Activated CD8-positive, alpha-beta memory T cell treated with anti-CD3 and anti-CD28 coated beads for 1 hour (primary cell): ENCODE measurements around the gene NUCB2.
"Not testable (repeated sequence)": the region's sequence is repeated elsewhere in the genome, so short reads cannot be mapped to it uniquely, and the experiment has no call there.

Experiments used
- DNase-seq, 2 donors: peaks; one replicate each; pipeline ENCODE4 v3.0.0-alpha.2; 2020; ENCODE audit warnings: low read depth in 1 of 2; ENCODE audit errors: extremely low read depth in 1 of 2

Gene NUCB2

DNA sequence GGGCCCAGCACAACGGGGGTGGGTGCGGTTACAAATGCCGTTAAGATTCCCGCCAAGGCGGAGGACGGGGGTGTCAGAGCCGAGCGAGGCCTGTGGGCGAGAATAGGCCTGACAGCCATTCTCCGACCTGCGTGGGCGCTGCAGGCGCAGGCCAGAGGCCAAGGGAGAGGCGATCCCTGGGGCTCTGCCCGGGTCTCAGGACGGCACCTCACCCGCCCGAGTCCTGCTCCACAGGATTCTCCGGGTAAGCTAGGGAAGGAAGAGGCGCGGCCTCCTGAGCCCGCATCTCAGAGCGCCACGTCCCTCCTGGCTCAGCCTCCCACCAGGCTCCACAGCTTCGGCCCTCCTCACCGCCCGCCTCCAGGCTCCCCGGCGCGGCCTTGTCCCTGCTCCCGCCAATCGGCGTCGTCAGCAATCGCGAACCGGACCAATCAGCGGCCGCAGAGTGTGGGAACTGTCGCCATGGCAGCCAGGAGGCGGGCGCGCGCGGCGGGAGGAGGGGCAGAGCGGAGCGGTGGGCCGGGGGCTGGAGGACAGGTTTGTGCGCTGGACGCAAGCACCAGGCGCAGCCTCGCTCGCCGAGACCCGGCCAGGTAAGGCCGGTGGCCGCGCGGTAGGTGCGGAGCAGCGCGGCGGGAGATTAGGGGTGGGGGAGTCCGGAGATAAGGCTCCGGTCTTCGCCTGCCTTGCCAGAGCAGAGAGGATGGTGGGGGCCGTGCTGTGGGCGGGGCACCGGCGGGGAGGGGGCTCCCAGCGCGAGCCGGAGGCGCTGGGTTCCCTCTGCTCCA, at the start of gene NUCB2:
NUCB2 (plus strand) TSS at position 504 of the 788 bp plus-strand sequence. CDS start 18,585 bp downstream, outside the sequence.
- peak; percentile 92 to 94 for DNase-seq

DNA sequence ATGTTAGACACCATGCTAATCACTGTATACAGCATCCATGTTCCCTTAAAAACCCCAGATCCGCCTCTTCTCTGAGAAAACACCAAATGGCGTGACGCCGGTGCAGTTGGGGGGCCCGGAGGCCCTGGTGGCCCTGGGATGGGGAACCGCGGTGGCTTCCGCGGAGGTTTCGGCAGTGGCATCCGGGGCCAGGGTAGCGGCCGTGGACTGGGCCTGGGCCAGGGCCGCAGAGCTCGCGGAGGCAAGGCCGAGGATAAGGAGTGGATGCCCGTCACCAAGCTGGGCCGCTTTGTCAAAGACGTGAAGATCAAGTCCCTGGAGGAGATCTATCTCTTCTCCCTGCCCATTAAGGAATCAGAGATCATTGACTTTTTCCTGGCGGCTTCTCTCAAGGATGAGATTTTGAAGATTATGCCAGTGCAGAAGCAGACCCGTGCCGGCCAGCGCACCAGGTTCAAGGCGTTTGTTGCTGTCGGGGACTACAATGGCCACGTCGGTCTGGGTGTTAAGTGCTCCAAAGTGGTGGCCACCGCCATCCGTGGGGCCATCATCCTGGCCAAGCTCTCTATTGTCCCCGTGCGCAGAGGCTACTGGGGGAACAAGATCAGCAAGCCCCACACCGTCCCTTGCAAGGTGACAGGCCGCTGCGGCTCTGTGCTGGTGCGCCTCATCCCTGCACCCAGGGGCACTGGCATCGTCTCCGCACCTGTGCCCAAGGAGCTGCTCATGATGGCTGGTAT, 48.2 kb upstream of the NUCB2 start:
- DNase-seq: not testable (repeated sequence)

DNA sequence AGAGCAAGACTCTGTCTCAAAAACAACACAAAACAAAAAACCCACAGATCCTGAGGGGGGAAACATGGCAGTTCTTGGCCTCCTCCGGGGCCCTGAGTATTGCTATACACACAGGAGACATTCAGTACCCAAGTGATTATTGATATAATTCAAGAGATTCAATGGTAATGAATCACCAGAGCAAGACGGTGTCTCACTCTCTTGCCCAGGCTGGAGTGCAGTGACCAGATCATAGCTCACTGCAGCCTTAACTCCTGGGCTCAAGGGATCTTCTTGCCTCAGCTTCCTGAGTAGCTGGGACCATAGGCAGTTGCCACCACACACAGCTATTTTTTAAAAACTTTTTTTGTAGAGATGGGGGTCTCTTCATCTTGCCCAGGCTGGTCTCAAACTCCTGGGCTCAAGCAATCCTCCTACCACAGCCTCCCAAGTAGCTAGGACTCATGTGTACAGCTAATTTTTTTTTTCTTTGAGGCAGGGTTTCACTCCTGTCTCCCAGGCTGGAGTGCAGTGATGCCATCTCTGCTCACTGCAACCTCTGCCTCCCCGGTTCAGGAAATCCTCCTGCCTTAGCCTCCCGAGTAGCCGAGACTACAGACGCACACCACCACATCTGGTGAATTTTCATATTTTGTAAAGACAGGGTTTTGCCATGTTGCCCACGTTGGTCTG, 46.9 kb upstream of the NUCB2 start:
- no peak for DNase-seq

DNA sequence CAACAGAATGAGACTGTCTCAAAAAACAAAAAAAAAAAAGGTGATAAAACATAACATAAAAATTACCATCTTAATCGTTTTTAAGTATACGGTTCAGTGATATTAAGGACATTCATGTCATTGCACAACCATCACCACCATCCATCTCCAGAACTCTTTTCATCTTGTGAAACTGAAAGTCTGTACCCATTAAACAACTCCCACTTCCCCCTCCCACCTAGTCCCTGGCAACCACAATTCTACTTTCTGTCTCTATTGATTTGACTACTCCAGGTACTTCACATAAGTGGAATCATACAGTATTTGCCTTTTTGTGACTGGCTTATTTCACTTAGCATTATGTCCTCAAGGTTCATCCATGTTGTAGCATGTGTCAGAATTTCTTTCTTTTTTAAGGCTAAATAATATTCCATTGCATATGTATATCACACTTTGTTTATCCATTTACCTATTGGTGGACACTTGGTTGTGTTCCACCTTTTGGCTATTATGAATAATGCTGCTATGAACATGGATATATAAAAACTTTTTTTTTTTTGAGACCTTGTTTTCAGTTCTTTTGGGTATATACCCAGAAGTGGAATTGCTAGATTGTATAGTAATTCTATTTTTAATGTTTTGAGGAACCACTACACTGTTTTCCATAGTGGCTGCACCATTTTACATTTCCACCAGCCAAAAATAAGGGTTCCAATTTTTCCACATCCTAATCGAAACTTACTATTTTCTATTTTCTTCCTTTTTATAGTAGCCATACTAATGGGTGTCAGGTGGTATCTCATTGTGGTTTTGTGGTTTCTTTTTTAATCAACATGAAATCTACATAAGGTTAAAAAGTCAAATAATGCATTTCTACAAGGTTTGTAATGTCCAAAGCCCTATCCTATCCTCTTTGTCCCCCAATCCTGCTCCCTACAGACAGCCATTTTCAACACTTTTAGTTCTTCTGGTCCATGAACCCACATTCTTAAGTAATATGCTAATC, 45.4 kb upstream of the NUCB2 start:
- DNase-seq: no peak

GRCh38 chr11:17233101-17233500, 43.4 kb upstream of the NUCB2 start:
- DNase-seq: no peak

- DNase-seq: no peak
Measured at GRCh38 chr11:17238377-17238776, 38.2 kb upstream of the NUCB2 start.

DNA sequence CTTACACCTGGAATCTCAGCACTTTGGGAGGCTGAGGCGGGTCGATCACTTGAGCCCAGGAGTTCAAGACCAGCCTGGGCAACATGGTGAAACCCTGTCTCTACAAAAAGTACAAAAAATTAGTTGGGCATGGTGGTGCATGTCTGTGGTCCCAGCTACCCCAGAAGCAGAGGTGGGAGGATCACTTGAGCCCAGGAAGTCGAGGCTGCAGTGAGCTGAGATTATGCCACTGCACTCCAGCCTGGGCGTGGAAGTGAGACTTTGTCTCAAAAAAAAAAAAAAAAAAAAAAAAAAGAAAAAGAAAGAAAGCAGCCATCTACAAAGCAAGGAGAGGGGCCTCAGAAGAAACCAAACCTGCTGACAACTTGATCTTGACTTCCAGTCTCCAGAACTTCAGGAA, 36.6 kb upstream of the NUCB2 start:
- not testable (repeated sequence) for DNase-seq

DNA sequence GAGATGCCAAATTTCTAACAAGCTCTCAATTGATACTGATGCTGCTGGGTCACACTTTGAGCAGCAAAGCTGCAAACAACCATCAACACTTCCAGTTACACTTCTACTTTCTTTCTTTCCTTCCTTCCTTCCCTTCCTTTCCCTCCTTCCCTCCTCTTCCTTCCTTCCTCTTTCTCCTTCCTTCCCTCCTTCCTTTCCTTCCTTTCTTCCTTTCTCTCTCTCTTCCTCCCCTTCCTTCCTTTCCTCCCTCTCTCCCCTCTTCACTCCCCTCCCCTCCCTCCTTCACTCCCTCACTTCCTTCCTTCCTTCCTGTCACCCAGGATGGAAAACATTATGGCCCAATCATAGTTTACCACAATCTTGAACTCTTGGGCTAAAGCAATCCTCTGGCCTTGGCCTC, 35.8 kb upstream of the NUCB2 start:
- no peak for DNase-seq

- not testable (repeated sequence) for DNase-seq
Measured at GRCh38 chr11:17242954-17243353, 33.6 kb upstream of the NUCB2 start.

- no peak for DNase-seq
Measured at GRCh38 chr11:17244046-17244445, 32.5 kb upstream of the NUCB2 start.

DNA sequence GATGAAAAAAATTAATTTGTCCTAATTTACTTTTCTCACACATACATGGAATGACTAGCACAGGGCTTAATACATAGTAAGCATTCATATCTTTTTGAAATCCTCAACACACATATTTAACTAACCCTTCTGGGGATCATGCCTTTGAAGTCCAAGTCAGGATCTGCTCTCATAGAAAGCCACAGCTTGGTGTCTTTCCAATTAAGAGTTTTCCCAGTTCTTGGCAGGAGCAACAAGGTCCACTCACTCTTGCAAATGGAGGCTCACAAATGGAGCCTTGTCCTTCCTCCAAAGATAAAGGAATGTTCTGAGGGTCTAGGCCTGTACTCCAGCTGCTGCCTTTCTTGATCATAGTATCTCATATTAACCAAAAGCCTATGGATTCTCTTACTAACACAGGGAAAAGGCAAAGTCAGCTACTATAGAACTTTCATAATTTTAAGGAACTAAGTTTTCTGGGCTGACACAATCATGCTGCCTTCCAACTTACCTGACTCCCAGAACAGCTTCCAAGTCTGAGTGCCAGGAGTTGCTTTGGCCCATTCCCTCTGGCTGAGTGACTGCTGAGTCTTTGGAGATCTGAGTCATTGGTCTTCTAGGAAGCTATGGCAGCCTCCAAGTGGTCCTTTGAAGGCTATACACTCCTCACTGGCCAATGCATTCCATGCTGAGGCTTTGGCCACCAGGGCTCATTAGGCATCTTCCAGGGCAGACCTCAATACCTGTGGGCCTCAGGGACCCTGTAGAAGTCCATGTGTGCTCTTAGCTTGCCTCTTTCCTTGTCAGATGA, 25.8 kb upstream of the NUCB2 start:
- DNase-seq: no peak

- DNase-seq: no peak
Measured at GRCh38 chr11:17252704-17253103, 23.8 kb upstream of the NUCB2 start.

DNA sequence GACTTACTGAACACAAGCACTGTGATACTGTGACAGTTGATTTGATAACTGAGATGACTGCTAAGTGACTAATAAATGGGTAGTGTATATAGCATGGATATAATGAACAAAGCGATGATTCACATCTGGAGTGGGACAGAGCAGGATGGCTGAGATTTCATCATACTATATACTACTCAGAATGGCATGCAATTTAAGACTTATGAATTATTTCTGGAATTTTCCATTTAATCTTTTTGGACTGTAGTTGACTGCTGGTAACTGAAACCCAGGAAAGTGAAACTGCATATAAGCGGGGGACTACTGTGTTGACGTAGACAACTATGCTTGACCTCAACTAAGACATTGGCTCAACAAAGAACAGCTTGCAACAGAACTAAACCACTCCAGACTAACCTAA, 20.0 kb upstream of the NUCB2 start:
- no peak for DNase-seq

DNA sequence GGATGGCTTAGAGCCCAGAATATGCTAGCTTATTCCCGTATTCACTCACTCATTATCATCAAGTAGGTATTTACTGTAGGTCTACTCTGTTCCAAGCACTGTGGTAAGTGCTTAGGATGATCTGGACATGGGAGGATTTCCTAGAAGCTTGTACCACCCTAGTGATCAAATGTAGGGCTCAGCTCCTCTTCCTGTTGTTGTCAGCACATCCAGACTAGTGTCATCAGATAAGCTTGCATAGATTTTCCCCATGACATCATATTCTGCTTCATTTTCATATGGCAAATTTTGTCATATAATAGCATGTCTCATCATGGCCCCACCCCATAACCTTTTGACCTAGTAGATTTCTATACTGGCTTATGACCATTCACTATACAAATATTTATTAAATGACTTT, 19.3 kb upstream of the NUCB2 start:
- no peak for DNase-seq

- no peak for DNase-seq
Measured at GRCh38 chr11:17258670-17259069, 17.9 kb upstream of the NUCB2 start.

DNA sequence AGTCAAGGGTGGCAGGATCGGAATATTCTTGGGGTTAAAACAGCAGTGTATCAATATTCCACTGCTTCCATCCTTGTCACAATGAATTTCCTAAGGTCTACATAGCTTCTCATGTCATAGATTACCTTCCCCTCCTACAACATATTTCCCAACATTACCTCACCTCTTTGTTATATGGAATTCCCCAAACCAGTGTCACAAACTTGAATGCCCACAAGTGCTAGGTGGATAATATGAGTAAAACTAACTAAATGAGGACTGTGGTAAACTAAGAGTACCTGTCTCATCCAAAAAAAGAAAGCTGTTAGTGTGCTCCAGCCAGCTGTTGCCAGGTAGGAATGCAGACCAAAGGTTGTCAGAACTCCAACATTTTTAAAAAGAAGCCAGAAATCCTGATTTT, 17.0 kb upstream of the NUCB2 start:
- DNase-seq: no peak

DNA sequence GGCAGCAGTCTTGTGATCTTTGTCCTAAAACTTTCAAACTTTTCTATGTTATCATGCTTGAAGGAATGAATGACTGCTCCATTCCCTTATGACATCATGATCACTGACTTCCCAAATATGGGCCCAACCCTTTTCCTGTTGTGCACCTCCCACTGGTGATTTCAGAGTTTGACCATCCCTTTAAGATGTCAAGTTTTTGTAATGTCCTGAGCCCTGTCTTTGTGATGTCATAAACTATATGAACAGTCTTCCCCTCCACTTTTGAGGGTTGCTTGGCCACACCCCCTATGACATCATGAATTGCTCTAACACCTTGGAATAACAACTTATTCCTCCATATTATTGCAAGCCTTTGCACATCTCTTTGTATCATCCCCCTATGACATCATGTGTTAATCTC, 16.5 kb upstream of the NUCB2 start:
- DNase-seq: no peak

- no peak for DNase-seq
Measured at GRCh38 chr11:17263769-17264168, 12.8 kb upstream of the NUCB2 start.

DNA sequence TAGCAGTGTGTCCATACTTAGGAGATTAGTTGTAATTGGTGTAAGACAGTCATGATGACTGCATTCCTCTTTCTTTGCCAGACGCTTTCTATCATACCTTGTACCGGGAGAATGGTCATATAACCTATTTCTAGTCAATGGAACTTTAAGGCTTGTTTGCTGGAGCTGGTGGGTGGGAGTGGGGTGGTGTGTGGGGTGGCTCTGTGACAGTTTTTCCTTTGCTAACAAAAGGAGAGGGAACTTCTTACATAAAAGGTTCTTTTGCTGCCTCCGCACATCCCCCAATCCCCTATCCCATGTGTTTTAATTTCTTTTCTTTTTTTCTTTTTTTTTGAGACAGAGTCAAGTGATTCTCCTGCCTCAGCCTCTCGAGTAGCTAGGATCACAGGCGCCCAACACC, 9.8 kb upstream of the NUCB2 start:
- DNase-seq: no peak

DNA sequence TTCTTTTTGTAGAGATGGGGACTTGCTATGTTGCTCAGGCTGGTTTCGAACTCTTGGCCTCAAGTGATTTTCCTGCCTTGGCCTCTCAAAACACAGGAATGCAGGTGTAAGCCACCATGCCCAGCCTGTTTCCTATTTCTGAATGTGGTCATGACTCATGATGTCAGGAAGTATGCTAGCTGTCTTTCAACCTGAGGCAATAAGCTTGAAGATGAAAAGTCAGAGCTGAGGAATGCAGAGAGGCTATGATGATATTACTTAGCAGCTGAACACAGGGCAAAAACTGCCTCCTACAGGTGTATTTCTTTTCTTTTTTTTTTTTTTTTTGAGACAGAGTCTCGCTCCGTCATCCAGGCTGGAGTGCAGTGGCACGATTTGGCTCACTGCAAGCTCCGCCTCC, 9.0 kb upstream of the NUCB2 start:
- DNase-seq: no peak
